H1 (cell line): ENCODE data around the gene CCDC196. TPM values are rescaled to one million over a fixed set of nuclear protein-coding genes. Genes with fewer than 3 reads are reported as not detected.

Source experiments
- CTCF ChIA-PET: fragments of 300-600 bp; sonication (Branson Sonifier 250); formaldehyde crosslinking; loops from one replicate; lab custom pipeline; 2021; ENCODE audit not compliant: partially characterized antibody; lab: Charles Lee
- POLR2A ChIA-PET: fragments of 300-600 bp; sonication (Branson Sonifier 250); formaldehyde crosslinking; loops from one replicate; lab custom pipeline; 2021; ENCODE audit warnings: inconsistent platforms; ENCODE audit not compliant: partially characterized antibody; lab: Charles Lee
- DNase-seq, 2 experiments: peaks; one replicate each; pipeline versions ENCODE4 v3.0.0 to v3.0.0-alpha.2; 2010 to 2022; ENCODE audit warnings: low spot score in 2 of 2, low read depth in 1 of 2, mixed read lengths in 1 of 2
- FAIRE-seq: peaks from 2 replicates; lab custom pipeline; 2011; peaks lifted over from hg19 to GRCh38; lab: Jason Lieb, UNC
- H2AFZ ChIP-seq: 2 replicates; pipeline ENCODE4 v1.8.1; 2012; ENCODE audit warnings: low read length, inconsistent platforms
- H2AK5ac ChIP-seq: 2 replicates; pipeline ENCODE4 v1.6.1; 2013; ENCODE audit warnings: low read depth, low read length
- H2BK120ac ChIP-seq: replicated peaks from 2 replicates; pipeline ENCODE3; 2013; ENCODE audit warnings: low read depth, low read length, inconsistent platforms
- H2BK12ac ChIP-seq: 2 replicates; pipeline ENCODE4 v1.6.1; 2013; ENCODE audit warnings: low read depth, low read length
- H2BK15ac ChIP-seq: 2 replicates; pipeline ENCODE4 v1.6.1; 2013; ENCODE audit warnings: low read length
- H2BK20ac ChIP-seq: 2 replicates; pipeline ENCODE4 v1.6.1; 2013; ENCODE audit warnings: low read length
- H2BK5ac ChIP-seq: 2 replicates; pipeline ENCODE4 v1.6.1; 2013; ENCODE audit warnings: low read depth, low read length
- H3K14ac ChIP-seq: 2 replicates; pipeline ENCODE4 v1.6.1; 2013; ENCODE audit warnings: inconsistent platforms; ENCODE audit not compliant: insufficient read length
- H3K18ac ChIP-seq: 2 replicates; pipeline ENCODE4 v1.6.1; 2013; ENCODE audit warnings: low read length; ENCODE audit errors: extremely low read depth
- H3K23ac ChIP-seq: 2 replicates; pipeline ENCODE4 v1.6.1; 2013; ENCODE audit warnings: inconsistent platforms; ENCODE audit not compliant: insufficient read length
- H3K23me2 ChIP-seq: 2 replicates; pipeline ENCODE4 v1.6.1; 2013; ENCODE audit warnings: low read depth, low read length
- H3K27ac ChIP-seq: 2 replicates; pipeline ENCODE4 v1.6.1; 2011; ENCODE audit warnings: low read depth, low read length, inconsistent platforms
- H3K27me3 ChIP-seq, 4 experiments: replicated peaks in 1 of 4; 1 replicate in 1 of 4; 2 replicates in 3 of 4; pipeline versions ENCODE4 v1.6.1 to v1.8.1; 2011 to 2013; ENCODE audit warnings: low read length in 3 of 4, mild to moderate bottlenecking in 3 of 4, inconsistent platforms in 2 of 4, mixed read lengths in 2 of 4, moderate library complexity in 1 of 4; ENCODE audit not compliant: control insufficient read depth in 3 of 4, insufficient read depth in 3 of 4; ENCODE audit errors: extremely low read depth in 1 of 4
- H3K36me3 ChIP-seq, 4 experiments: 2 replicates each; pipeline versions ENCODE4 v1.6.1 to v1.8.1; 2011 to 2013; ENCODE audit warnings: mild to moderate bottlenecking in 4 of 4, low read length in 3 of 4, moderate library complexity in 2 of 4, control low read depth in 1 of 4, inconsistent platforms in 1 of 4; ENCODE audit not compliant: insufficient read depth in 4 of 4, control insufficient read depth in 2 of 4
- H3K4ac ChIP-seq: replicated peaks from 2 replicates; pipeline ENCODE3; 2013; ENCODE audit warnings: low read length, low read depth, mixed read lengths, inconsistent platforms; ENCODE audit not compliant: insufficient read length
- H3K4me1 ChIP-seq, 4 experiments: replicated peaks in 1 of 4; 1 replicate in 1 of 4; 2 replicates in 3 of 4; pipeline versions ENCODE4 v1.6.1 to v1.8.1; 2011 to 2013; ENCODE audit warnings: low read length in 3 of 4, inconsistent platforms in 2 of 4, mixed read lengths in 1 of 4; ENCODE audit not compliant: insufficient read depth in 4 of 4, control insufficient read depth in 3 of 4
- H3K4me2 ChIP-seq, 2 experiments: 2 replicates each; pipeline versions ENCODE4 v1.6.1 to v1.8.1; 2011 to 2013; ENCODE audit warnings: low read depth in 2 of 2, low read length in 2 of 2, control low read depth in 1 of 2, inconsistent platforms in 1 of 2, mild to moderate bottlenecking in 1 of 2; ENCODE audit not compliant: insufficient read depth in 1 of 2
- H3K4me3 ChIP-seq, 4 experiments: fragments of 200-600, 300-600 bp in 1 of 4; sonication (generic), shearing (Covaris generic), sonication (Bioruptor Twin) in 1 of 4; 2 replicates each; pipeline versions ENCODE4 v1.5.1 to v1.8.1; 2011 to 2016; ENCODE audit warnings: low read length in 4 of 4, low read depth in 3 of 4, control low read depth in 2 of 4, inconsistent platforms in 2 of 4, mild to moderate bottlenecking in 2 of 4, mixed read lengths in 1 of 4, moderate library complexity in 1 of 4; ENCODE audit not compliant: insufficient read depth in 2 of 4; ENCODE audit errors: extremely low read depth in 1 of 4
- H3K56ac ChIP-seq: replicated peaks from 2 replicates; pipeline ENCODE3; 2013; ENCODE audit warnings: low read depth, mild to moderate bottlenecking, mixed read lengths, low read length, inconsistent platforms; ENCODE audit not compliant: insufficient read length
- H3K79me1 ChIP-seq: 2 replicates; pipeline ENCODE4 v1.6.1; 2013; ENCODE audit warnings: low read depth, low read length, control low read depth
- H3K79me2 ChIP-seq, 2 experiments: 2 replicates each; pipeline versions ENCODE4 v1.6.1 to v1.8.1; 2012 to 2013; ENCODE audit warnings: low read length in 2 of 2, mild to moderate bottlenecking in 2 of 2, inconsistent platforms in 1 of 2; ENCODE audit not compliant: insufficient read depth in 2 of 2, control insufficient read depth in 1 of 2
- H3K9ac ChIP-seq, 4 experiments: replicated peaks in 1 of 4; 1 replicate in 1 of 4; 2 replicates in 3 of 4; pipeline versions ENCODE4 v1.6.1 to v1.8.1; 2011 to 2013; ENCODE audit warnings: low read depth in 3 of 4, low read length in 3 of 4, control low read depth in 2 of 4, mild to moderate bottlenecking in 2 of 4, moderate library complexity in 2 of 4, inconsistent platforms in 1 of 4; ENCODE audit errors: extremely low read depth in 1 of 4
- H3K9me3 ChIP-seq, 2 experiments: 2 replicates each; pipeline versions ENCODE4 v1.6.1 to v1.8.1; 2012 to 2013; ENCODE audit warnings: mild to moderate bottlenecking in 2 of 2, moderate library complexity in 2 of 2, control low read depth in 1 of 2, inconsistent platforms in 1 of 2, low read depth in 1 of 2, low read length in 1 of 2, mixed read lengths in 1 of 2; ENCODE audit not compliant: insufficient read depth in 2 of 2
- H4K20me1 ChIP-seq, 2 experiments: replicated peaks in 1 of 2; 2 replicates each; pipeline versions ENCODE3 to v1.8.1; 2011 to 2013; ENCODE audit warnings: inconsistent platforms in 2 of 2, low read length in 2 of 2, mild to moderate bottlenecking in 1 of 2; ENCODE audit not compliant: insufficient read depth in 2 of 2, control insufficient read depth in 1 of 2
- H4K5ac ChIP-seq: 2 replicates; pipeline ENCODE4 v1.6.1; 2013; ENCODE audit warnings: low read length, low read depth, mixed read lengths, inconsistent platforms; ENCODE audit not compliant: insufficient read length
- H4K8ac ChIP-seq: 2 replicates; pipeline ENCODE4 v1.8.0; 2013; ENCODE audit warnings: mild to moderate bottlenecking, moderate library complexity, low read length, inconsistent platforms; ENCODE audit not compliant: insufficient read depth; ENCODE audit errors: extremely low read depth
- H4K91ac ChIP-seq: replicated peaks from 2 replicates; pipeline ENCODE3; 2013; ENCODE audit warnings: low read length, mixed read lengths, inconsistent platforms; ENCODE audit not compliant: insufficient read length
- BRCA1 ChIP-seq: IDR thresholded peaks from 2 replicates; pipeline ENCODE4 v1.6.1; 2012; ENCODE audit warnings: low read depth, low read length, improper control_type of control experiment
- CHD2 ChIP-seq: IDR thresholded peaks from 2 replicates; pipeline ENCODE4 v1.6.1; 2012; ENCODE audit warnings: low read length, improper control_type of control experiment
- E2F6 ChIP-seq: IDR thresholded peaks from 2 replicates; pipeline ENCODE4 v1.6.1; 2012; ENCODE audit warnings: inconsistent platforms
- EP300 ChIP-seq, 2 experiments: IDR thresholded peaks; 1 replicate in 1 of 2; 2 replicates in 1 of 2; pipeline ENCODE4 v1.6.1; 2011 to 2012; ENCODE audit warnings: low read depth in 2 of 2, low read length in 2 of 2, mild to moderate bottlenecking in 2 of 2, borderline replicate concordance in 1 of 2, inconsistent platforms in 1 of 2, moderate library complexity in 1 of 2
- JUN ChIP-seq: IDR thresholded peaks from 2 replicates; pipeline ENCODE4 v1.6.1; 2011; ENCODE audit warnings: low read depth, mild to moderate bottlenecking, improper control_type of control experiment, low read length
- JUND ChIP-seq: IDR thresholded peaks from 2 replicates; pipeline ENCODE4 v1.6.1; 2011; ENCODE audit warnings: mild to moderate bottlenecking, improper control_type of control experiment, low read length
- MAX ChIP-seq: IDR thresholded peaks from 2 replicates; pipeline ENCODE4 v1.6.1; 2012; ENCODE audit warnings: inconsistent platforms
- POU5F1 ChIP-seq: IDR thresholded peaks from 2 replicates; pipeline ENCODE4 v1.6.1; 2011; ENCODE audit warnings: low read depth, mild to moderate bottlenecking, low read length, moderate library complexity
- RBBP5 ChIP-seq: IDR thresholded peaks from 2 replicates; pipeline ENCODE4 v1.7.1; 2012; ENCODE audit warnings: low read depth, mild to moderate bottlenecking, inconsistent platforms, low read length, moderate library complexity, borderline replicate concordance
- RXRA ChIP-seq: IDR thresholded peaks from 2 replicates; pipeline ENCODE4 v1.6.1; 2011; ENCODE audit warnings: low read depth, mild to moderate bottlenecking, low read length, moderate library complexity; ENCODE audit not compliant: insufficient read depth
- SP1 ChIP-seq: IDR thresholded peaks from 2 replicates; pipeline ENCODE4 v1.6.1; 2011; ENCODE audit warnings: low read depth, low read length
- WGBS, 2 experiments: shearing (Covaris generic) in 1 of 2; methylation state at CpG; one replicate each; pipeline versions ENCODE4 v1.1.6 to v1.1.7; 2013 to 2015; ENCODE audit warnings: low lambda C conversion rate in 2 of 2, mixed read lengths in 2 of 2, inconsistent platforms in 1 of 2, low coverage in 1 of 2, missing lambda C conversion rate in 1 of 2; ENCODE audit not compliant: insufficient replicate concordance in 2 of 2, insufficient coverage in 1 of 2, insufficient read length in 1 of 2; ENCODE audit errors: extremely low coverage in 1 of 2, missing lambda C conversion rate in 1 of 2; 5-methylcytosine and 5-hydroxymethylcytosine counted together
- polyA plus RNA-seq, 7 experiments: library from polyadenylated mRNA; depleted of rRNA in 3 of 7; stranded (reverse) in 5 of 7; unstranded in 2 of 7; fragments of >200 nt in 5 of 7; fragments of 200-250 nt in 2 of 7; gene quantifications; 1 replicate in 5 of 7; 2 replicates in 1 of 7; 4 replicates in 1 of 7; pipeline versions ENCODE4 v1.2.1 to v1.2.3, GENCODE V29; 2011 to 2013; ENCODE audit warnings: missing spikeins in 2 of 7, mixed read lengths in 2 of 7
- total RNA-seq: library from RNA; stranded (reverse); fragmentation: NEBNext Ultra II Directional; extraction: Animal tissue kit (Norgen Biotek cat#: 25700); gene quantifications from 2 replicates; pipeline ENCODE4 v1.2.1, GENCODE V29; 2021

Gene CCDC196
- total and polyA plus RNA-seq, 2 of the 8 experiments (the other 6 are each of a cell fraction or from before 2014, with no cell fraction given): not detected

- peak overlapping the region; percentile 3 for H3K14ac ChIP-seq
- H2BK12ac ChIP-seq: 0 out of 2 replicates have a peak overlapping the region, but pooled peaks have one; percentile 12
- no peak overlapping the region for H3K23ac ChIP-seq
- H3K56ac ChIP-seq: peak overlapping the region; percentile 70
- POLR2A ChIA-PET: interaction anchor here (0.7 to 1.5 kb wide), 4 partner anchors 9 to 192 kb away, joined by 3 to 4 read pairs (median 4); no protein-coding TSS in a partner anchor
- peak overlapping the region; percentile 36; the same call in 1 of the 2 replicates for H3K18ac ChIP-seq
- peaks cover 13% of the 10 kb centered on the region for H3K23me2 ChIP-seq
- no peaks in the 10 kb centered on the region for H3K9me3 ChIP-seq
- peaks cover 3 to 4% of the 10 kb centered on the region in 2 experiments for H4K20me1 ChIP-seq
- H3K4me2 ChIP-seq: peak overlapping the region; percentile 85 to 87
- no peak overlapping the region for H2AK5ac ChIP-seq
- peak overlapping the region; percentile 54 to 80 (median 78) for H3K9ac ChIP-seq
- peak overlapping the region; percentile 71 for H4K5ac ChIP-seq
- H2AFZ ChIP-seq: peak overlapping the region; percentile 99
- H2BK120ac ChIP-seq: peak overlapping the region; percentile 21
- H2BK15ac ChIP-seq: no peak overlapping the region
- 11% methylated on average over 23 of the region's 23 CpGs; no CpG with 5 or more reads in 1 of the 2 experiments for WGBS, 2 experiments
- peak overlapping the region; percentile 51; the same call in 1 of the 2 replicates for H3K27ac ChIP-seq
- H4K8ac ChIP-seq: peak overlapping the region; percentile 90
- H3K36me3 ChIP-seq: no peaks in the 10 kb centered on the region
- peak overlapping the region; percentile 82 to 96 (median 91) for H3K4me3 ChIP-seq
- CTCF ChIA-PET: interaction anchor here (0.7 to 1.2 kb wide), 4 partner anchors 12 to 49 kb away, joined by 3 to 5 read pairs (median 3); no protein-coding TSS in a partner anchor
- DNase-seq (no peak), FAIRE-seq (no peak)
- no peak overlapping the region for H2BK20ac ChIP-seq
- peaks cover 0 to 3% (median 0%) of the 10 kb centered on the region in 4 experiments; a peak in 2 of 7 replicates for H3K4me1 ChIP-seq
- H3K79me2 ChIP-seq: peaks cover 0 to 31% of the 10 kb centered on the region in 2 experiments
- peak overlapping the region; percentile 95 for H3K4ac ChIP-seq
- H2BK5ac ChIP-seq: peak overlapping the region; percentile 89
- H3K79me1 ChIP-seq: no peaks in the 10 kb centered on the region
- peaks cover 0 to 11% (median 5%) of the 10 kb centered on the region in 4 experiments; a peak in 4 of 7 replicates for H3K27me3 ChIP-seq
- H4K91ac ChIP-seq: no peak overlapping the region
- TF ChIP-seq JUN (no peak), RXRA (no peak), POU5F1 (no peak), RBBP5 (no peak; the same call in 1 of the 2 replicates), BRCA1 (no peak), SP1 (no peak), CHD2 (no peak), JUND (no peak), EP300 (IDR thresholded peaks at IDR 0.05; ENCODE audit: borderline replicate concordance in 1 of 2, low read depth in 2 of 2, low read length in 2 of 2) (no peak), E2F6 (0 out of 2 replicates have a peak, but pooled peaks have one; percentile 72), MAX (peak; percentile 78)
These were observed 21.1 kb downstream of the CCDC196 start for GRCh38 chr14:66507181-66507721.
